HG03196 (cell line): Measurements from ENCODE around the gene RNPS1.
A peak's percentile ranks its signal among the peaks of the same experiment; 100 is the strongest.

ENCODE experiments used
- ATAC-seq: cut with Tn5 transposase; IDR thresholded peaks from one replicate; pipeline ENCODE4 v1.9.1; 2021; ENCODE audit not compliant: unreplicated experiment

The RNPS1 gene

DNA sequence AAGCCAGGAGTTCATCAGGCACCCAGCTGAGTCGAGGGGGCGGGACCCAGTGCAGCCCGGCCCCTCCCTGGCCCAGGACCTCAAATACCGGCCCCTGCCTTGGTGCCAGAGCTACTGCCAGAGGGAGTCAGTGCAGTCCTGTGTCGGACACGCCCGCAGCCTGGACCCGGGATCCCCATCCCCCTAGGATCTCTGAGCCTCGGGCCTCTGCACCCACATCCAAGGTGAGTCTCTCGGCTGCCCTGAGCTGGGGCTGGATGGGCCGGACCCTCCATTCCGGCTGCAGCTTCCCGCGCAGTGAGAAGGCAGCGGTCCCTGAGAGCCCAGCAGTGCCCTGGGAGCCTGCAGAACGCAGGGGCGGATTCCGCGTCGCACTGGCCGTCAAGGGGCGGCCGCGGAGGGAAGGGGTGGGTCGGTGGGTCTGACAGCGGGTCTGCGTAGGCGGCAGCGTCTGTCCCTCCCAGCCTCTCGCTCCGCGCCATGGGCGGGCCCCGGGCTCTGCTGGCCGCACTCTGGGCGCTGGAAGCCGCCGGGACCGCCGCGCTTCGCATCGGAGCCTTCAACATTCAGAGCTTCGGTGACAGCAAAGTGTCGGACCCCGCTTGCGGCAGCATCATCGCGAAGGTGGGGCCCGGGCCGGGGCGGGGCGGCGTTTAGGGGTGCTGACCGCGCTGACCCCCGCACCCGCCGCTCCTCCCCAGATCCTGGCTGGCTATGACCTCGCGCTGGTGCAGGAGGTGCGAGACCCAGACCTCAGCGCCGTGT, 31.4 kb downstream of the RNPS1 start, which contains the start of gene DNASE1L2:
Gene DNASE1L2 (plus strand): TSS at position 108 of the 765 bp plus-strand sequence. CDS start 373 bp downstream, at position 481.
- no peak for ATAC-seq

DNA sequence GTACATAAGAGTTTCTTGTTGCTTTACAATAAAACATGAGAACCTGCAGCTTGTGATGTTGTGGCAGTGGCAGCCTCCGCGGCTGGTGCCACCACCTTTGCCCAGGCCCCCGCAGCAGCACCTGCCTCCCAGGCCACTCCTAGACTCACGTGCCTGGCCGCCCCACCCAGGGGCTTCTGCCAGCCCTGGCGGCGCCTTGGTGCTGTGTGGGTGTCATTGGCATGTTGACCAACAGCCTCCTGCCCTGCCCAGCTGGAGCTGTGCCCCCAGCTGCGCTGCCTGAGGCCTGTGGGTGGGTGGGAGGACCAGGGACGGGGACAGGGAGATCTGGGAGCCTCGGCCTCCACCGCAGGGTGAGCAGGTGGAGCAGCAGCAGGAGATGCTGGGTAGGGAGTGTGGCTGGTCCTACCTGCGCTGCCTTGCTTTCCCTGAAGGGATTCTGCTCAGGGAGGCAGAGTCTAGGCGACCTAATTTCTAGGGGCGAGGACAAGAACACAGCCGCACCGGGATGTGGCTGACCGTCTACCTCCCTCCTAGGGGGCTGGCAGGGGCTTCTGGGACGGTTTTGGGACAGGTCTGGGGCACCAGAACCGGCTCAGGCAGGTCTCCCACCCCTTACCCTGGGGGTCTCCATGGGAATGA, 32.1 kb downstream of the RNPS1 start:
- ATAC-seq, result no peak

DNA sequence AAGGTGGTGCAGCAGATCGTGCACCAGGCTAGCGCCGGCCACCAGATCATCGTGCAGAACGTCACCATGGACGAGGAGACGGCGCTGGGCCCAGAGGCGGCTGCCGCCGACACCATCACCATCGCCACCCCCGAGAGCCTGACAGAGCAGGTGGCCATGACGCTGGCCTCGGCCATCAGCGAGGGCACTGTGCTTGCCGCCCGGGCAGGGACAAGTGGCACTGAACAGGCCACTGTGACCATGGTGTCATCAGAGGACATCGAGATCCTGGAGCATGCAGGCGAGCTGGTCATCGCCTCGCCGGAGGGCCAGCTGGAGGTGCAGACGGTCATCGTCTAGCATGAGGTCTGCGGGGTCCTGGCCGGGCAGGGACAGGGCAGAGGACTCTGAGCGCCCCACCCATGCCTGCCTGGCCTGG, 32.7 kb downstream of the RNPS1 start:
- ATAC-seq, result no peak

DNA sequence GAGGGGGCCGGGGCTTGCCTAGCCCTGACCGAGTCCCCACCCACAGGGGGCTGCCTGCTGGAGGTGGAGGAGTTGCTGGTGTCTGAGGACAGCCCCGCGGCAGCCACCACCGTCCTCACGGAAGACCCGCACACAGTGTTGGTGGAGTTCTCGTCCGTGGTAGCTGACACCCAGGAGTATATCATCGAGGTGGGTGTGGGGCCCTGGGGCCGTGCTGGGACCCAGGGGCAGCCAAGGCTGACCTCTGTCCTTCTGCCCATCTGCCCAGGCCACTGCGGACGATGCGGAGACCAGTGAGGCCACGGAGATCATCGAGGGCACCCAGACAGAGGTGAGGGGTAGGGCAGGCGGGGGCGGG, 33.1 kb downstream of the RNPS1 start:
- no peak for ATAC-seq

DNA sequence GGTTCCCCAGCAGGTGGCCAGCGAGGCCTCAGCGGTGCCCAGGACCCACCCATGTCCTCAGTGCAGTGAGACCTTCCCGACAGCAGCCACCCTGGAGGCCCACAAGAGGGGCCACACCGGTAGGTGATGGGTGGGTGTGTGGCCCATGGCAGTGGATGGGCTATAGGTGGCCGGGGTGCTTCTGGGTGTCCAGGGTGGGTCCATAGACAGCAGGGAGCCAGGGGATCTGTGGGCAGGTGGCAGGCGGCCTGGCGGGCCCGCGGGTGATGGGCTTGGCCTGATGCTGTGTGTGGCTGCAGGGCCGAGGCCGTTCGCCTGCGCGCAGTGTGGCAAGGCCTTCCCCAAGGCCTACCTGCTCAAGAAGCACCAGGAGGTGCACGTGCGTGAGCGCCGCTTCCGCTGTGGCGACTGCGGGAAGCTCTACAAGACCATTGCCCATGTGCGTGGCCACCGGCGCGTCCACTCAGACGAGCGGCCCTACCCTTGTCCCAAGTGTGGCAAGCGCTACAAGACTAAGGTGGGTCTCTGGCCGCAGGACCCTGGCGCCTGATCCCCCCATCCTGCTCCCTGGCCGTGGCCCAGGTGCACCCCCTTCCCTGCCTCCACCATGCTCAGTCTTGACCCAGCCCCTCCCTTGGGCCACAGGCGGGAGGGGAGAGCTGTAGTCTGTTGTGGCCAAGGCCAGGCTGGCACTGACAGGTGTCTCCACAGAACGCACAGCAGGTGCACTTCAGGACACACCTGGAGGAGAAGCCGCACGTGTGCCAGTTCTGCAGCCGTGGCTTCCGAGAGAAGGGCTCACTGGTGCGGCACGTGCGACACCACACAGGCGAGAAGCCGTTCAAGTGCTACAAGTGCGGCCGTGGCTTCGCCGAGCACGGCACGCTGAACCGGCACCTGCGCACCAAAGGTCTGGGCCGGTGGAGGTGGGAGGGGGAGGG, 33.8 kb downstream of the RNPS1 start:
- ATAC-seq, result no peak

DNA sequence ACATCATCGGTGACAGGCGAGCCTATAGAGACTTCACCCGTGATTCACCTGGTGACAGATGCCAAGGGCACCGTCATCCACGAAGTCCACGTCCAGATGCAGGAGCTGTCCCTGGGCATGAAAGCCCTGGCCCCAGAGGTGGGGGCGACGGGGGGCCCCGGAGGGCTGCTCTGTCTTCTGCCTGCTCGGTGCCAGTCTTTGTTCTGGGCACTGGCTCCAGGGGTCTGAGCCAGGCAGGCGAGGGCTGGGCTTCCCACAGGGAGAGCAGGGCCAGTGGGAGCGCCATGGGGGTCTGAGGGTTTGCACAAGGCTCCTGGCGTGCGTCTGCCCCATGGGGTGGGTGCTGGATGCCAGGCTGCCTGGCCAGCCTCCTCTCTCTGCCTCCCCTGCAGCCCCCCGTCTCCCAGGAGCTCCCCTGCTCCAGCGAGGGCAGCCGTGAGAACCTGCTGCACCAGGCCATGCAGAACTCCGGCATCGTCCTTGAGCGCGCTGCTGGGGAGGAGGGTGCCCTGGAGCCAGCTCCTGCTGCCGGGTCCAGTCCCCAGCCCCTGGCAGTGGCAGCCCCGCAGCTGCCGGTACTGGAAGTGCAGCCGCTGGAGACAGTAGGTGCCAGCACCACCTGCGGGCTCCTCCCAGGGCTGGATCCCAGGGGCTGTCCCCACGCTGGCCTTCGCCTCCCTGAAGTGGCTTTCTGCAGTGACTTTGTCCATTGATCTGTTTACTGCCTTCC, 34.7 kb downstream of the RNPS1 start:
- no peak for ATAC-seq

DNA sequence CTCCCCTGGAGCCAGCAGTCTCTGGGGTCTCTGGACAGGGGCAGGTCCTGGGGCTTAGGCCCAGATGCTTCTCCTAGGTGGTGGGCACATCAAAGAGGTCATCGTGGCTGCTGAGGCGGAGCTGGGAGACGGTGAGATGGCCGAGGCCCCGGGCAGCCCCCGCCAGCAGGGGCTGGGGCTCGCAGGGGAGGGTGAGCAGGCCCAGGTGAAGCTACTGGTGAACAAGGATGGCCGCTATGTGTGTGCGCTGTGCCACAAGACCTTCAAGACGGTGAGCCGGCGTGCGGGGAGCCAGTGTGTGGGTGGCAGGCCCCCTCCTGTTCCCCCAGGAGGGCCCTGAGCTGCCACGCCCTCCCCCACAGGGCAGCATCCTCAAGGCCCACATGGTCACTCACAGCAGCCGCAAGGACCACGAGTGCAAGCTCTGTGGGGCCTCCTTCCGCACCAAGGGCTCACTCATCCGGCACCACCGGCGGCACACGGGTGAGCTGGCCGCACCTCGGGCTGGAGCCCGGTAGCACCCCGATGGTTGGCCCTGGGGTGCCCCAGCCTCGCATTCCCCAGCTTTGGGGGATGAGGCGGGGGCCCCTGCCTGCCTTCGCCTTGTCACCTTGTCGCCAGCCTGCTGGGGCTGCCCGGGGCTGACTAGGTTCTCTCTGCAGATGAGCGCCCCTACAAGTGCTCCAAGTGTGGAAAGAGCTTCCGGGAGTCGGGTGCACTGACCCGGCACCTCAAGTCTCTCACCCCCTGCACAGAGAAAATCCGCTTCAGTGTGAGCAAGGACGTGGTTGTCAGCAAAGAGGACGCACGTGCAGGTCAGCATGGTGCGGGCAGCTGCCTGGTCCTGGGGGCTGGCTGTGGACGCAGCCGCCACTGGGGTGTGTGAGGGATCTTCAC, 35.6 kb downstream of the RNPS1 start:
- ATAC-seq, result no peak

DNA sequence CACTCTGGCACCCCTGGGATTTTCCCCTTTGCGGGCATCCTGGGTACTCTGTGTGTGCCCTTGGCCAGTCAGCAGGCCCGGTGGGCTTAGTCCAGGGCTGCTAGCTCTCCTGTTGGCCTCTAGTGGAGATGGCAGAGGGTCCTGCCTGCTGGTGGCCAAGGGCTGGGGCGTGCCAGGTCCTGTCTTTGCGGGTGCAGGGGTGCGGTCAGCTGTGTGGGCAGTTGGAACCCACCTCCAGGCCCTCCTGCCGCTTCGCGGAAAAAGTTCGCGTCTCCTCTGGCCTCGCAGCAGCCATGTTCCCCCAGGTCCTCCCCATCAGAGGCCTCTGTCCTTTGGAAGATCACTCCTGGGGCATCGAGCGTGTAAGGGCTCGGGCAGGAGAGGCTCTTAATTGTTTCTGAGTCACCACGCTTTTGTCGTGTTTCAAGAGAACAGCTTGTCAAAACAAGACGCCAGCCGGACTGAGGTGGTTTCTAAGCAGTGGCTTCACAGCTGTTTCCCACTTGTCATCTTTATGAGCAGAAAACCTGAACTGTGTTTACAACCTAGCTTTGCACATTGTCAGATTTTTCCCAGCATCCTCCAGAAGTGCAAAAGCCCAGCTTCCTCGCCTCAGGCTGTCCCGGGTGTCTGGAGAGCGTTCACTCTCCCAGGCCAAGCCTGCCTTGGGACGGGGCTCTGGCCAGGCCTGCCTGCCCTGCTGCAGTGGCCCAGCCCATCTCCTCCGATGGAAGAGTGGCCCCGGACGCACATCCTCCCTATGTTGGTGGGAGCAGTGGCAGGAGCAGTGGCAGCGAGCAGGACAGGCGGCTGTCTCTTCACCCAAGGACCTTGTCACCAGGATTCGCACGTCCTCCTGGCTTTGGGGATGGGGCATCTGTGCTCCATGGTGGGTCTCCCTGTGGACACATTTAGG, 36.7 kb downstream of the RNPS1 start:
- no peak for ATAC-seq

DNA sequence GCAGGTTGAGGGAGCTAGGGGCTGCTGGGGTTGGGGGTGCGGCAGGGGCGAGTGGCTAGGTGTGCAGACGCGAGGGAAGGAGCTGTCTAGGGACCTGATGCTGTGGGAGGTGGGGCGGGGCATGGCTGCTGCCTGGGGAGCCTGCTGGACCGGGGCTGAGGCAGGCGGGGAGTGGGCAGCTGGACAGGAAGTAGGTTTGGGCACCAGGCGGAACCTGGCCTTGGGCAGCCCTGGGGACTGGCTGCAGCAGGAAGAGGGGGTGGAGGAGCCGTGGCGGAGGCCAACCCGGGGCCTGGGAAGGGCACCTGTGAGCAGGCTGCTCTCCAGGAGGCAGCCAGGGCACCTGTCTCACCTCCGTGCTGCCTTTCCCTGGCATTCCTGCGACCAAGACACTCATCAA, 37.5 kb downstream of the RNPS1 start:
- ATAC-seq, result no peak

DNA sequence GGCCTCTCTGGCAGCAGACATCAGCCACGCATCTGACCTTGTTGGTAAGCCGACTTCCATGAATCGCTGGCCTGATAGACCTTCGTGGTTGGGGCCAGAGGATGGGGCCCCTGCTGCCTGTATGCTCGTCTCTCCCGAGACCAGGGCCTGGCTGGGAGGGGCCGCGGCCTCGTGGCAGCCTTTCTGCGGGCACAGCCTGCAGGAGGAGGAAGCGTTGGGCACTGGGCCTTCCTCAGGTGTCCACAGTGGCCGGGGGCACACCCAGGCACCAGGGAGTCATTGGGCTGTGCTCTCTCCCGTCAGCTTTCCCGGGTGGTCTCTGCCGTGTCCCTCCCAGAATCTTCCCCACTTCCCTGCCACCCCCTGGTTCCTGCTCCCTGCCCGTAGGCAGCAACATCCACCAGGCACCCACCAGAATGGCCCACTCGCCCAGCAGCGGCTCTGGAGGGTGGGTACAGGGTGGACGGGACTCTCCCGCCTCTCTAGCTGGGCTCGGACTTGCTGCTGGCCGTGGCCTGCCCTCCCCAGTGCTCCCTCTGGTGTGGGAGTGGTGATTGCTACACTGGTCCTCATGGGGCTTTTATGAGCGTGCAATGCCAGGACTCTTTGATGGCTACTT, 38.2 kb downstream of the RNPS1 start:
- no peak for ATAC-seq

DNA sequence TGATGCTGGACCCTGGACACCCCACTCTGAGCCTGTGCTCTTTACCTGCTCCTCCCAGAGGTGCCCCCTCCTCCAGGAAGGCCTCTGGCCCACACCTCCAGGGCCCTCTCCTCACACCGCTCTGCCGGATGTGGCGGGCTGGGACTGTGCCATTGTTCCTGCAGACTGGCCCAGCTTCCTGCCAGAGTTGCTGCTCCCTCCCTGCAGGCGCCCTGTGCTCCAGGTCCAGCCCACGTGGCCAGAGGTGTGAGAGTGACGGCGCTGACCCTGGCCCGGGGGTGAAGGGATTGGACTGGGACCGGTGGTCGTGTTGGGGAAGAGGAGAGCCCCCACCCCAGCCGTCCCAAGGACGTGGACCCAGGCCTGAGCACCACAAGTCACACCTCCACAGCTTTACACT, 38.8 kb downstream of the RNPS1 start:
- no peak for ATAC-seq

DNA sequence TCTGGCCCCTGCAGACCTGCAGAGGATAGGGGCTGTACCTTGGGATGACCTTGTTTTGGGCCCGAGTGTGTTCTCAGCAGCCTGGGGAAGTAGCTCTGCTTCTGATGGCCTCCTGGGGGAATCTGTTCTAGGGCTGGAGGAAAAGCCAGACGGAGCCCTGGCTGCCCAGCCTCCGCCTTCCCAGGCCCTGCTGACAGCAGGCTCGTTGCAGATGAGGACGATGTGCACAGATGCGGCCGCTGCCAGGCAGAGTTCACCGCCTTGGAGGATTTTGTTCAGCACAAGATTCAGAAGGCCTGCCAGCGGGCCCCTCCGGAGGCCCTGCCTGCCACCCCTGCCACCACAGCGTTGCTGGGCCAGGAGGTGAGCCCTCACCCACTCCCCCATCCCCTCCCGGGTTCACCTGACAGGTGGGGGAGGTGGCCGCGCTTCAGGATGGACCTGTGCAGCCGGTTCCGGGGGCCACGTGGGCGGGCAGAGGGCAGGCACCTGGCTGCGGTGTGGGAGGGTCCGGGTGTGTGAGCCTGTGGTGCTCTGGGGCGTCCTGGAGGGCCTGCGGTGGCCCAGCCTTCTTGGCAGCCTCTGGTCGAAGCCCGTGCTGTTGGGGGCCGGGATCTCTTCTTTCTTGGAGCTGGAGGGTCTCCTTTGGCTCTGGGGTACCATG, 39.6 kb downstream of the RNPS1 start:
- no peak for ATAC-seq

DNA sequence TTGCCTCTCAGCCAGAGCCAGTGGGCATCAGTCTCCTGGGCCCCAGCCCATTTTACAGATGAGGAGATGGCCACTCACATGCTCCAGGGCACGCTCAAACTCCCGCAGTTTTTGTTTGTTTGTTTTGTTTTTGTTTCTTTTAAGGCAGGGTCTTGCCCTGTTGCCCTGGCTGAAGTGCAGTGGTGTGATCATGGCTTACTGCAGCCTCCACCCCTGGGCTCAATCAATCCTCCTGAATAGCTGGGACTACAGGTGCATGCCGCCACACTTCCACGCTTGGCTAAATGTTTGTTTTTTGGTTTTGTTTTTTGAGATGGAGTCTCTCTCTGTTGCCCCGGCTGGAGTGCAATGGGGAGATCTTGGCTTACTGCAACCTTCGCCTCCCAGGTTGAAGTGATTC, 41.0 kb downstream of the RNPS1 start:
- no peak for ATAC-seq

DNA sequence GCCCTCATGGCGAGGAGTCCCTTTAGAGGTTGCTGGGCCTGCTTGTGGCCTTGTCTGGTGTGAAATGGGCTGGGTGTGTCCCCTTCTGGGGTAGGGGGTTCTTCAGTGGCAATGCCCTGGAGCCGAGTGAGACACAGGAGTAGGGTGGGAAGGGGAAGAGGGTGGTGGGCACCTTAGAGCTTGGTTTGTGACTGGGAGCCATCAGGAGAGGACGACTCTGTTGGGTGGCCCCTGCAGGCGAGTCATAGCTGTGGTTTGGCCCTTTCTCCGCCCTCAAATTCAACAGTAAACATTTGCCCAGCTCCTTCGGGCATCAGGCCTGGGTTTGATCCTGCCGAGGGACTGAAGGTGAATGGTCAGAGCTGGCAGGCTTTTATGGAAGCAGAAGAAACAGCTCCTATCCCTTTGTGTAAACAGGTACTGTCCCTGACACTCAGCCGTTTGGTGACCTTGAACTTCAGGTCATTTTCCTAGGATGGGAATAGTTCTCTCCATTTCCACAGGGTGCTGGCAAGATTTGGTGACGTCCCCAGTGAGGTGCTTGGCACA, 41.6 kb downstream of the RNPS1 start:
- no peak for ATAC-seq

DNA sequence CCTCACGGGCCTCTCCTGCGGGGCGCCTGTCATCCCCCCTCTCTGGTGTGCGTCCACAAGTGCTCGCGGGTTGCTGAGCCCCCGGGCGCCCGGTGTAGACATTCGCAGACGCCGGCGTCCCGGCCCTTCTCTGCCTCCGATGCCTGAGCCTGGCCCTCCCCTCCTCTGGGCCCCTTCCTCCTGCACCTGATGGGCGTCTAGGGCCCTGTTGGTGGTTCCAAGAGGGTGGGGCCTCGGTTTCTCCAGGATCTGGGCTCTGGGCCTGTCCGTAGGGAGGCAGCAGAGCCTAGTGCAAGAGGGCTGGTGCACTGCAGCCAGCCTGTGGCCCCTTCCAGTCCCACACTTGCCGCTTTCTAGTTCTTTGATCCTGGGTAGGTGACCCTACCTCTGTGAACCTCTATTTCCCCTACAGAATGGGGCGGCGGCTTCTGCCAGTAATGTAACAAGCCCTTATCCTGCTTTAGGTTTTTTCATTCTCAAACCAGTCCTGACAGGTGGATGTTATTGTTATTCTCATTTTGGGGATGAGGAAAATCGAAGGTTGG, 43.9 kb downstream of the RNPS1 start:
- ATAC-seq, result peak; percentile 7

DNA sequence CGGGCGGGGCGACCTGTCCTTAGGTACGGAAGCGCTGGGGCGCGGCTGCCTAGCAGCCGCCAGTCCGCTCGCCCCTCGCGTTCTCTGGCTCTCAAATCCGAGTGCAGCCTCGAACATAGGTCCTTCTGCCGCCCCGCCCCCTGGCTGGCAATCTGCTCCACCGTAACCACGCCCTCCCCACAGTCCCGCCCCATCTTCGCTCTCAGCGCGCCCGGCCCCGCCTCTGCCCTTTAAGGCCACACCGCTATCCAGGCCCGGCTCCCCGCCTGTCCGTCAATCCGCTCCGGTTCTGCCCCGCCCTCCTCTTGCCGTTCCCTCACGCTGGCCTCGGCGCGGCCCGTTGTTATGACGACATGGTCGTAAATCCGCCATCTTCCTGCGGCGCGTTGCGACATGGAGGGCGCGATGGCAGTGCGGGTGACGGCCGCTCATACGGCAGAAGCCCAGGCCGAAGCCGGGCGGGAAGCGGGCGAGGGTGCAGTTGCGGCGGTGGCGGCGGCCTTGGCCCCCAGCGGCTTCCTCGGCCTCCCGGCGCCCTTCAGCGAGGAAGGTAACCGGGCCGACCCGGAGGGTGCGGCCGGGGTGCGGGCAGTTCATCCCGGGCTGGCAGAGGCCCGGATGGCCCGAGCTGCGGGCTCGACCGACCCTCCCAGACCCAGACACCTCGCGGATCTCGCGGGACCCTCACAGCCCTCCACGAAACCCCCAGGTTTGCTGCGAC, 44.5 kb downstream of the RNPS1 start, which contains the start of gene E4F1:
Gene E4F1 (plus strand): TSS at position 371 of the 721 bp plus-strand sequence. CDS start 23 bp downstream, at position 394.
- peak; percentile 92 for ATAC-seq
